IPS-18c (cell line): ENCODE data around the gene BTBD9.
"Not testable (repeated sequence)": the region's sequence is repeated elsewhere in the genome, so short reads cannot be mapped to it uniquely, and the experiment has no call there.

Experiments
- H3K4me3 ChIP-seq: 2 replicates; pipeline ENCODE4 v1.7.0; 2013; ENCODE audit warnings: low read depth, mild to moderate bottlenecking, low read length, moderate library complexity; ENCODE audit not compliant: insufficient read depth
- H3K9me3 ChIP-seq: one replicate; pipeline ENCODE4 v1.6.1; 2013; ENCODE audit warnings: mild to moderate bottlenecking, low read length, moderate library complexity; ENCODE audit not compliant: control insufficient read depth, insufficient read depth

The BTBD9 gene

GRCh38 chr6:38370653-38371601 is 268.8 kb downstream of the BTBD9 start:
- no peaks in the 10 kb centered on the region for H3K9me3 ChIP-seq
- no peak overlapping the region for H3K4me3 ChIP-seq

DNA sequence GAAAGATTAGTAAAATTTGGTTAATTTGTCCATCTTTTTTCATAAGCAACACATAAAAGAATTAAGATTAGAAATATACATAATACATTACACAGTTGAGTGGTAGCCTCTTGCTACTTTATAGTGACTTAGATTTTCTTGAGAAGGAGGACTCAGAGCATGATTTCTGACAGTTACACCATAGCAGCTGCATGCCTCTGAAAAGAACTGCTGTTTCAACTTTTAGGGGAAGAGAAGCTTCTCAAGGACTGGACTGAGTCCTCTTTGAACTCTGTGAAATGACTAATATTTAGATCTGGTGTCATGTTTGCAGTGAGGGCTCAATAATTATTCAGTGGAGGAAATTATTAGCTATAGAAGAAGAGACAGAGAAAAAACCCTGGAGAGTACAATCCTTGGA is 272.5 kb downstream of the BTBD9 start:
- Histone ChIP-seq H3K9me3 (no peaks in the 10 kb centered on the region), H3K4me3 (no peak overlapping the region)

DNA sequence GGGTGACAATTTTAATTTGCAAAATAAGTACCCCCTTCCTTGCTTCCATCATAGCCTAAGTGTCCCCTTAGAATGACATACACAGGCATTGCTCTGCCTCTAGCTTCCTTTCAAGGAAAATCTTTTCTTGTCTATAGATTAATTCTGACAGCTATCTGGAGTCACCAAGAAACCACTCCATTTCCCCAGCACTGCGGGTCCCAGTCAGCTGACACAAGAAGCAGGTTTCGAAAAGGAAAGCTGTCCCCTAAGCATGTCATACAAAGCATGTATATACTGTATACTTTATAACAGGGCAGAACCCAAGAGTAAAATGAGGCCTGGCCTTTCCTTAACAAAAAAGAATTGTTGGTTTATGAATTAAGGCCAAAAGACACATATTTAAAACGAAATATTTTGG is 273.5 kb downstream of the BTBD9 start:
- no peak overlapping the region for H3K4me3 ChIP-seq
- H3K9me3 ChIP-seq, result no peaks in the 10 kb centered on the region

GRCh38 chr6:38364775-38365174 is 275.0 kb downstream of the BTBD9 start:
- no peaks in the 10 kb centered on the region for H3K9me3 ChIP-seq
- no peak overlapping the region for H3K4me3 ChIP-seq

DNA sequence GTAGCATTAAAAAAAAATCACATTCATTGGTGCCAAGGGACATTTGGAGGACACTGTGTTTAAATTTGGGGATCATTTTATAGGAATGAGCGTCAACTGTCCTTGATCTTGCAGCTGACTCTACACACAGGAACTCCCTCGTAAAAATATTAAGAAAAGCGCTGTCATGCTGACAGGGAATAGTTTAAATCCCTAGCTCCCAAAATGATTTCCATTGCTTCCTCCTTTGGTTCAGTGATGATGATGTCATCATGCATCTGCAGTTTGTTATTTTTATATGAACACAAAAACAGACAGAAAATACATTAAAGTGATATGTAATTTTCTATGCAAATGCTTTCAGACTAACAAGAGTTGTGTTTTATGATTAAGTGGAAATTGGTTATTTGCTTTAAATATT is 275.6 kb downstream of the BTBD9 start:
- H3K4me3 ChIP-seq, result no peak overlapping the region
- H3K9me3 ChIP-seq, result no peaks in the 10 kb centered on the region

- no peaks in the 10 kb centered on the region for H3K9me3 ChIP-seq
- H3K4me3 ChIP-seq, result no peak overlapping the region
Observed at GRCh38 chr6:38355519-38355918, 284.2 kb downstream of the BTBD9 start.

DNA sequence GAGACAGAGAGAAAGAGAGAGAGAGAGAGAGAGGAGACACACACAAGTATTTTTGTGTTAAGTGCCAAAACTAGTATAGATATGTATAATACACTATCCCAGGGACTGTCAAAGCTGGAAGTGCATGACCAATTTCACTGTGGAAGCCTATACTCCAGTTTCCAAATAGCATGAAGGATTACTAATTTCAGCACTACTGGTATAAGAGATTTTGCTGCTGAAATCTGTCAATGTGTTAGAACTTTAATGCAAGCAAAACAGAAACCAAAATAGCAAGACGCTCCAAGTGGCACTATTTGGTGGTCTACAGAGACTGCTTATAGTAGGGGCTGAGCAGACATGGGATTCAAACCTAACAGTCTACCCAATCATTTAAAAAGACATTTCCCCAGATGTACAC is 284.8 kb downstream of the BTBD9 start:
- Histone ChIP-seq H3K9me3 (no peaks in the 10 kb centered on the region), H3K4me3 (no peak overlapping the region)

DNA sequence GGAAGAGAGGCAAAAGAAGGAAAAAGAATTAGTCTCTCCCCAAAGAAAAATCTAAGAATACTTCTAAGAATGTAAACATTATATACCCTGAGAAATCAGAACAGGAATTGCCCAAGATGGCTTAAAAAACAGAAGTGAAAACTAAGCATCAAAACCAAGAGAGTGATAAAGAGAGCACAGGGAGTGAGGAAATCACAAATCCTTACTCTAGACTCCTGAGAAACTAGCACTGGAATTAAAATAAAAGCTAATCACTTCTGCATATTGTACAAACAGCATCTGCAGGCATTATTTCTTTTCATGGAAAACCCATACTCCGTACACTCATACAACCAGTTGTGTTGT is 285.7 kb downstream of the BTBD9 start:
- H3K4me3 ChIP-seq, result no peak overlapping the region
- H3K9me3 ChIP-seq, result no peaks in the 10 kb centered on the region

DNA sequence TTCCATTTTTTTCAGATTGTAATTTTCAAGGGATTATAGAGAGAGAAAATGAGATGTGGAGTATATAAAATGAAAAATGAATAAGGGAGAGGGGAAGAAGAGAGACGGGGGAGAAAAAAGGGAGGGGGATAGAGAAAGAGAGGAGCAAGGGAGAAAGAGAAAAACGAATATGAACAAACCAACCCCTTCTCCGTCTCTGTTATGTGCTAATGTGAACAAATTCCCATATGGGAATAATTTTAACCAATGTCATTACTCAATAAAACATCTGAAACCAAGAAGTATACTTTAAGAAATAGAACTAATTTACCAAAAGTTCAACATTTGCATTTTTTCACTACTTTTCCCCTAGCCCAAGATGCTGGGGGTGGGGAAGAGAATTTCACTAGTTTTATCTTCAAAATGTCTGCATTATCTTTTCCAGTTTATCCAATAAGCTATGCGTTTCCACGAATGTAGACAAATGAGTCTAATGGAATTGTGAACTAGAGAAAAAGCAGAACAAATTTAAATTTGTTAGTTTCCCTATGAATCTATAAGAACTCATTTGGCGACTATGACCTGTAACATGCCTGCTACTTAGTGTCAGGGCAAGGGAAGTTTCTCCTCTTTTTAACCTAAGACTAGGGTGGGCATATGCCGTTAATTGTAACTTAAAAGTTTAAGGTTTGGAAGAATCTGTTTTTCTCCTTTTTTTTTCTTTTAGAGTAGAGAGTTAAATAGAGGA is 286.3 kb downstream of the BTBD9 start:
- Histone ChIP-seq H3K9me3 (no peaks in the 10 kb centered on the region), H3K4me3 (no peak overlapping the region)

- Histone ChIP-seq H3K9me3 (no peaks in the 10 kb centered on the region), H3K4me3 (no peak overlapping the region)
Observed at GRCh38 chr6:38352636-38353035, 287.1 kb downstream of the BTBD9 start.

DNA sequence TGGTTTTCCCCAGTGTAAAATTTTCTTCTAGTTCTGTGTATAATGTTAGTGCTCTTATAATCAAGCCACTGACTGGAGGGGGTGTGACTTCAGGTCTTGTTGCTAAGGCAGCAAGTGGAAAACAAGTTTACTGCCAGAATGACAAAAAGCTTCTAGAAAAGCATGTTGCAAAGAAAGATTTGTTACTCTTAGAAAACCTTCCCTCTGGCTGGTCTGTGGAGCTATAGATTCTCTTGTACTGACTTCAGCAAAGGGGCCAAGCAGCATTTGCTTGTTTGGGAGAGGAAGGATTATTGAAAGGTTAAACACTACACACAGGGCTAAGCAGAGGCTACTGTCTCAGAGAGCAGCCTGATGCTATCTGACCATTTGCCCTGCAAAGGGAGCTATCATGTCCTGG is 288.8 kb downstream of the BTBD9 start:
- H3K4me3 ChIP-seq, result no peak overlapping the region
- no peaks in the 10 kb centered on the region for H3K9me3 ChIP-seq

DNA sequence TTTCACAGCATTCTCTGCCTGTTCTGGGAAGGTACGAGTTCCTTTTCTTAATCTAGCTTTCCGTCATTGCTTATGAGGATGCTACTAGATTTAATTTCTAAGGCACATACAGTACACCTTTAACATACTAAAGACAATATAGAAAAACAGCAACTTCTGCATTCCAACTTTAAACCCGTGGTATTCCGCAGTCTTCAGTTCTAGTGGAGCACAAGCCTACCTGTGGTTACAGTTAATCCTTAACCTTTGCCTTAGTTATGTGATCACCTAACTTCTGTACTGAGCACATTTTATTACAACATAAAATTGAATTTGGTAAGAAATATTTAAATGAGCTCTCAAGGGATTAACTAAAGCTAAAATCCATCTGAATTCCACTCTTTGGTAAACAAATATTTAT is 289.5 kb downstream of the BTBD9 start:
- Histone ChIP-seq H3K4me3 (no peak overlapping the region), H3K9me3 (no peaks in the 10 kb centered on the region)

DNA sequence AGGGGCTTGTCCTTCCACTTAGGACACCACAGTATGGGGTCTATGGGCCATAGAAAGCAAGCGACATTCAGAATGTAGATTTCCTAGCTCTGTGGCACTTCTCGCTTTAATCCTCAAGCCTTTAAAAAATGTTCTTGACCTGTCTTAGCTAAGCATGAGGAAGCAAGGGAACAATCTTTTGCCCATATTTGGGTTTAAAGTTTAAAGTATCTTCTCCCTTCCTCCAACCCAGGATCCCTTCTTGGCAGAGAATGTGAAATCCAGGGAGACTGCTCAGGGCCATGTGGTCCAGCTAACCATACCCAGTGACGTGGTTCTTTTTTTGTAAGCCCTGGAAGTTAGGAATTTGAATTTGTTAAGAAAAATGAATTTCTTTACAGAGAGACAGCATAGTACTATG is 289.9 kb downstream of the BTBD9 start:
- no peak overlapping the region for H3K4me3 ChIP-seq
- H3K9me3 ChIP-seq, result no peaks in the 10 kb centered on the region

DNA sequence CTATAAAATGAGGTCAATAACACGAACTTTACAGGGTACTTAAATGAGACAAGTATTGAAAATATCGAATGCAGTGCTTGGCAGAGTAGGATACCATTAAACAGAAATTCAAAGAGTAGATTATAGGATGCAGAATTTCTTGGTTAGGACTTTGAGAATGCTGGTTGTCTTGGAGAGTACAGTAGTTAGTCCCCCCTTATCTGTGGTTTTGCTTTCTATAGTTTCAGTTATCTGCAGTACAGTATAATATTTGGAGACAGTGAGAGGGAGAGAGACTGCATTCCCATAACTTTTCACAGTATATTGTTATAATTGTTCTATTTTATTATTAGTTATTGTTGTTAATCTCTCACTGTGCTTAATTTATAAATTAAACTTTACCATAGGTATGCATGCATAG is 290.5 kb downstream of the BTBD9 start:
- no peaks in the 10 kb centered on the region for H3K9me3 ChIP-seq
- H3K4me3 ChIP-seq, result no peak overlapping the region

GRCh38 chr6:38348371-38348770 is 291.4 kb downstream of the BTBD9 start:
- H3K4me3 ChIP-seq, result no peak overlapping the region

GRCh38 chr6:38347829-38348228 is 291.9 kb downstream of the BTBD9 start:
- not testable (repeated sequence) for H3K9me3 ChIP-seq, H3K4me3 ChIP-seq

More at GRCh38 chr6:38348371-38348770, 291.4 kb downstream of the BTBD9 start:
- no peaks in the 10 kb centered on the region for H3K9me3 ChIP-seq

- Histone ChIP-seq H3K4me3 (no peak overlapping the region), H3K9me3 (no peaks in the 10 kb centered on the region)
Observed at GRCh38 chr6:38346291-38347079, 293.2 kb downstream of the BTBD9 start.

DNA sequence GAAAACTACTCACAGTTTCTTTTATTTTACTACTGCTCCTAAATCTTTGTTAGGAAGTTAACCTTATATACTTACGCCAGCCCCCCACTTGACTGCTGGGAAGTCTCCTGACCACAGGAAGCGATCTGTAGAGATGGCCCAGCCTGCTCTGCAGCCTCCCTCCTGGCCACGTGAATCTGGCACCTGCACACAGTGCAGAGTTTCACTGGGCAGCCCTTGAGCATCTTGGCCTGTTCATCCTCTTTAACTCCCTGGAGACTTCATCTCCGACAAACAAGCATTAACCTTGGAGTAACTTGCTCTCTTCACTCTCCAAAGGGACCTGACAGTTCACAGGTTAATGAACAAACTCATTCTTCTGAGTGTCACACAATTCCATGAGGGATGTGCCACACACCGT is 294.1 kb downstream of the BTBD9 start:
- Histone ChIP-seq H3K9me3 (no peaks in the 10 kb centered on the region), H3K4me3 (no peak overlapping the region)
